HG02759 (cell line): Measurements from ENCODE around the gene TMEM131.
"Not testable (repeated sequence)": the region's sequence is repeated elsewhere in the genome, so short reads cannot be mapped to it uniquely, and the experiment has no call there.

Source experiments
- ATAC-seq: cut with Tn5 transposase; IDR thresholded peaks from one replicate; pipeline ENCODE4 v1.9.1; 2021; ENCODE audit warnings: mild to moderate bottlenecking, moderate library complexity; ENCODE audit not compliant: unreplicated experiment

The TMEM131 gene

GRCh38 chr2:97914691-97915213 is 81.0 kb downstream of the TMEM131 start:
- ATAC-seq: no peak

GRCh38 chr2:97913846-97914245 is 81.9 kb downstream of the TMEM131 start:
- ATAC-seq: no peak

GRCh38 chr2:97911922-97912575 is 83.7 kb downstream of the TMEM131 start:
- ATAC-seq: no peak

- ATAC-seq: peak; percentile 69
Observed at GRCh38 chr2:97911206-97911921, 84.4 kb downstream of the TMEM131 start.

GRCh38 chr2:97910403-97911205 is 85.1 kb downstream of the TMEM131 start:
- no peak for ATAC-seq

- ATAC-seq: no peak
Observed at GRCh38 chr2:97908208-97908676, 87.5 kb downstream of the TMEM131 start.

- no peak for ATAC-seq
Observed at GRCh38 chr2:97907369-97908100, 88.2 kb downstream of the TMEM131 start.

GRCh38 chr2:97906307-97906706 is 89.4 kb downstream of the TMEM131 start:
- no peak for ATAC-seq

- no peak for ATAC-seq
Observed at GRCh38 chr2:97905294-97905693, 90.5 kb downstream of the TMEM131 start.

- ATAC-seq: no peak
Observed at GRCh38 chr2:97901862-97902261, 93.9 kb downstream of the TMEM131 start.

- no peak for ATAC-seq
Observed at GRCh38 chr2:97900806-97901205, 94.9 kb downstream of the TMEM131 start.

GRCh38 chr2:97893042-97893441 is 102.7 kb downstream of the TMEM131 start:
- not testable (repeated sequence) for ATAC-seq

GRCh38 chr2:97891611-97892010 is 104.1 kb downstream of the TMEM131 start:
- no peak for ATAC-seq

- no peak for ATAC-seq
Observed at GRCh38 chr2:97889156-97889555, 106.6 kb downstream of the TMEM131 start.

GRCh38 chr2:97885841-97886240 is 109.9 kb downstream of the TMEM131 start:
- ATAC-seq: no peak

GRCh38 chr2:97880334-97880733 is 115.4 kb downstream of the TMEM131 start:
- no peak for ATAC-seq

- ATAC-seq: no peak
Observed at GRCh38 chr2:97878865-97879264, 116.9 kb downstream of the TMEM131 start.

- not testable (repeated sequence) for ATAC-seq
Observed at GRCh38 chr2:97878317-97878716, 117.4 kb downstream of the TMEM131 start.

- no peak for ATAC-seq
Observed at GRCh38 chr2:97871096-97871780, 124.5 kb downstream of the TMEM131 start.

GRCh38 chr2:97870396-97870843 is 125.3 kb downstream of the TMEM131 start:
- ATAC-seq: peak; percentile 99
